GM20431 (cell line): ENCODE measurements around the gene THRAP3.

ENCODE experiments used
- in situ Hi-C: fragments of 300-500 bp; cut with MseI, MboI; formaldehyde crosslinking; loops from one replicate; pipeline ENCODE4 v1.15.0; 2020; ENCODE audit warnings: low sequenced_read_pairs; ENCODE audit not compliant: unreplicated experiment

THRAP3 gene

GRCh38 chr1:36287595-36287994 lies 63.4 kb downstream of the THRAP3 start:
- in situ Hi-C loops: no loop called here

- in situ Hi-C loops: no loop called here
These were observed 71.1 kb downstream of the THRAP3 start for GRCh38 chr1:36295390-36295789.

GRCh38 chr1:36297062-36297461 lies 72.8 kb downstream of the THRAP3 start:
- in situ Hi-C loops: no loop called here

GRCh38 chr1:36298640-36299039 lies 74.4 kb downstream of the THRAP3 start:
- in situ Hi-C loops: no loop called here

DNA sequence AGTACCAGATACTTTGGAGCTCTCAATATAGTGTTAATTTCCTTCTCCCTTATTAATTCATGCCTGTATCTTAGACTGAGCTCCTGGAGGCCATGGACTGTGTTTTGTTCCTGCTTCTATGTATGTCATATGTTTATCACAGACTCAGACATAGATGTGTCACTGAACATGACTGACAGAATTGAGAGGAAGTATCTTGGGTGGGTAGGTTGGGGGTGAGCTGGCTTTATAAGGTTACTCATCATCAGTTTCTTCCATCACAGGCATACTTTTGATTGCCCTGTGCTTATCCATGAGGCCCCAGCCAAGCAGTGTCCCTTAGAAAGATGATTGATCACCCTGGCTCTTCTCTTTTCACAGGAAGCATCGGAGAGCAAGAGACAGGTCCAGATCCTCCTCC lies 76.3 kb downstream of the THRAP3 start:
- in situ Hi-C loops: no loop called here

GRCh38 chr1:36301220-36301619 lies 77.0 kb downstream of the THRAP3 start:
- in situ Hi-C loops: no loop called here

DNA sequence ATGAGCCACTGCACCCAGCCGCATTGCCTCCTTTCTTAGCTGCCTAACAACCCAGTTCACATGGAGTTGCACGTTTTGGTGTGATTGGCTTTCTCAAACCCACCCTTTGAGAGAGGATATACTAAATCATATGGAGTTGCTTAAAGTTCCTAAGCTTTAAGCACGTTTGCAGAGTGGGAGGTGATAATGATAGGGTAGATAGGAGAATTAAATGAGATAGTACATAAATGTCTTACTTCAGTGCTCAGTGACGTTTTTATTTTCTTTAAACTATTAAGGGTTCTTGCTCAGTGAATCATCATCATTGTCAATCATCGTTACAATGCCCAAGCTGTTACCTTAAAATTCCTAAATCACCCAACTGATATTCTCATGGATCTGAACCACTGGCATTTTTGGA lies 79.0 kb downstream of the THRAP3 start:
- in situ Hi-C loops: no loop called here

- in situ Hi-C loops: no loop called here
These were observed 79.6 kb downstream of the THRAP3 start for GRCh38 chr1:36303650-36304360.

DNA sequence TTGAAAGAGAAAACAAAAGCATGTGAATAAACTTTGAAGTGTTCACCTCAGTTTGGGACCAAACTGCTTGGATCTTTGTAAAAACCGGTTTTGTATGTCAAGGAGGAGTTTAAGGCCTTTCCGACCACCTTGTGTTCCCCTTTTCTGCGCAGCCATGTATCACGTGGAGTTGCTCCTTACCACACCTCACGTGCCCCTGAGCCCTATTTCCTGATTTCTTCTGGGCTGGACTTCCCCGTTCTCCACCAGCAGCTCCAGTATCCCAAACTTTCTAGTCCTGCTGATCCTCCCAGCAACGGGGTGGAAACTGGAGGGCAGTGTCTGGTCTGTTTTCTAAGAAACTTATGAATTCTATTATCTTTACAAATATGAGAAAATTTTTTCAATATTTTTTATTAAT lies 80.3 kb downstream of the THRAP3 start:
- in situ Hi-C loops: no loop called here

DNA sequence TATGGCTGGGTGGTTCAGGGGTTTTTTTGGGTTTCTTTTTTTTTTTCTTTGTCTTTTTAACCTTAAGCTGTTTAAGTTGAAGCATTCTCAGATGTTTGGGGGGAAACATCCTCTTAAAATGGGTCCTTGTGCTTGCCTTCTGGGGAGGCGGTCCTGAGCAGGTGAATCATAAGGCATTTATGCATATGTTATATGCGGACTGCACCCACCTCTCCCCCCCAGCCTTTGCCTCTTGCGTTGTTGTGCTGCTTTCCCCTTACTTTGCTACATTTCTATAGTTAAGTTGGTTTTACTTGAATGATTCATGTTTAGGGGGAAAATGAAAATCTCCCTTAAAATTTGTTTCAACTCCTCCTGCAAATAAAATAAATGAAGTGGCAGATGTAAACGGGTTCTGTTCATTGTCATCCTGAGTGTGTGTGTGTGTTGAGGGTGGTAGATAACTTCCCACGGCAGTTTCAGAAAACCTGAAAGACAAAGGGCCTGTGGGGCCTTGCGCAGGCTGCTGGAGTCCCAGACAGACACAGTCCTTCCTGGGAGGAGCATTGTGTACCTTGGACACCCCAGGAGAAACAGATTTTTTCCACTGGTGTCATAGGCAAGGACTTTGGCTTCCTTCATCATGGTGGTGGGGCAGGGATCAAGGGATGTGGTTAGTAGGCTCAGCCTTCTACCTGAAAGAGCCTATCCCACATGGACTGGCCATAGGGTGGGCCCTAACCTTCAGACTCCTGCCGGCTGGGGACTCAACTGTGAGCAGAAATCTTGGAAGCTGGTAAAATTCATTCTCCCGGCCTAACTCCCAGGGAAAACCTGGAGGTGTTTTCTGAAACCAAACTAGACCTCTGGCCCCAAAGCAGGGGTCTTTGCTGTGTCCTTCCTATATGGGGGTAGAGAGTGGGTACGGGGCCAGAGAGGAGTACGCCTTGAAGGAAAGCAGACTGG lies 81.0 kb downstream of the THRAP3 start:
- in situ Hi-C loops: no loop called here

- in situ Hi-C loops: no loop called here
These were observed 81.6 kb downstream of the THRAP3 start for GRCh38 chr1:36305915-36306209.

DNA sequence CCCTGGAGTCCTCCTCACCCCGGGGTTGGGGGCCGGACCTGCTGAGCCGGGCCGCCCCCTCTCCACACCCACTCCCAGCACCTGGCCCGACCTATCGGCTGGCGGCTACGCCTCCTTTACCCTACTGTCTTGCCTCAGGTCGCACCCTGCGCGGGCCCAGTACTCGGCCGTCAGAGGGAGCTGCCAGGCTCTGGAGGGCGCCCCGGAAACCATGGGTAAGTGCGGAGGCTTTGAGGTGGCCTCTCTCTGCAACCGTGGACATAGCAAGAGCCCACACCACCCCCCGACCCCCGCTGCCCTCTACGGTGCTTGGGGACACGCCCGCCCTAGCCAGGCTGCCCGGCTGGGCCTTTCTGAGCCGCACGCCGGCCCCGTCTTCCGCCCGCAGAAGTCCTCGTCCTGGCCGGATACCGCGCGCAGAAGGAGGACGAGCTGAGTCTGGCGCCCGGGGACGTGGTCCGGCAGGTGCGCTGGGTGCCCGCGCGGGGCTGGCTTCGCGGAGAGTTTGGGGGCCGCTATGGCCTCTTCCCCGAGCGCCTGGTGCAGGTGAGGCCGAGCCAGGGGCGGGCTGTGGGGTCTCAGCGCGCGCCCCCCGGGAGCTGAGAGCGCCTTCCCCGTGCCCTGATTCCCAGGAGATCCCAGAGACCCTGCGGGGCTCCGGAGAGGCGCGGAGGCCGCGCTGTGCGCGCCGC lies 82.1 kb downstream of the THRAP3 start, which contains the start of gene SH3D21:
SH3D21 (plus strand) TSS at position 159 of the 692 bp plus-strand sequence; CDS start at position 212, 53 bp downstream.
- in situ Hi-C loops: no loop called here

GRCh38 chr1:36306902-36307456 lies 82.7 kb downstream of the THRAP3 start:
- in situ Hi-C loops: no loop called here

GRCh38 chr1:36307601-36308330 lies 83.5 kb downstream of the THRAP3 start:
- in situ Hi-C loops: no loop called here

DNA sequence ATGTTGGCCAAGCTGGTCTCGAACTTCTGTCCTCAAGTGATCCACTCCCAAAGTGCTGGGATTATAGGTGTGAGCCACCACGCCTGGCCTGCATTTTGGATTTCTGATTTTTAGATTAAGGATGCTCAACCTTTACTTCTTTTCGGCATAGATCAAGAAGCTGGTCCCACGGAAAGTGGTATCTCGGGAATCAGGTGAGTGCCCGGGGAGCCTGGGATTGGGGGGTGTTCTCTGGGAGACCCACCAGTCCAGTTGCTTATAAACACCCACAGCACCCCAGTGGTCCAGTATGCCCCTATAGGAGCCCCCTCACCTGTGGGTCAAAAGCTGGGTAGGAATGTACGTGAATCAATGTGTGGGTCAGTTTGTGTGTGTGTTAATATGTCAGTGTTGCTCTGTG lies 85.2 kb downstream of the THRAP3 start:
- in situ Hi-C loops: no loop called here

- in situ Hi-C loops: no loop called here
These were observed 96.1 kb downstream of the THRAP3 start for GRCh38 chr1:36320291-36320761.

- in situ Hi-C loops: no loop called here
These were observed 96.5 kb downstream of the THRAP3 start for GRCh38 chr1:36320767-36321118.

DNA sequence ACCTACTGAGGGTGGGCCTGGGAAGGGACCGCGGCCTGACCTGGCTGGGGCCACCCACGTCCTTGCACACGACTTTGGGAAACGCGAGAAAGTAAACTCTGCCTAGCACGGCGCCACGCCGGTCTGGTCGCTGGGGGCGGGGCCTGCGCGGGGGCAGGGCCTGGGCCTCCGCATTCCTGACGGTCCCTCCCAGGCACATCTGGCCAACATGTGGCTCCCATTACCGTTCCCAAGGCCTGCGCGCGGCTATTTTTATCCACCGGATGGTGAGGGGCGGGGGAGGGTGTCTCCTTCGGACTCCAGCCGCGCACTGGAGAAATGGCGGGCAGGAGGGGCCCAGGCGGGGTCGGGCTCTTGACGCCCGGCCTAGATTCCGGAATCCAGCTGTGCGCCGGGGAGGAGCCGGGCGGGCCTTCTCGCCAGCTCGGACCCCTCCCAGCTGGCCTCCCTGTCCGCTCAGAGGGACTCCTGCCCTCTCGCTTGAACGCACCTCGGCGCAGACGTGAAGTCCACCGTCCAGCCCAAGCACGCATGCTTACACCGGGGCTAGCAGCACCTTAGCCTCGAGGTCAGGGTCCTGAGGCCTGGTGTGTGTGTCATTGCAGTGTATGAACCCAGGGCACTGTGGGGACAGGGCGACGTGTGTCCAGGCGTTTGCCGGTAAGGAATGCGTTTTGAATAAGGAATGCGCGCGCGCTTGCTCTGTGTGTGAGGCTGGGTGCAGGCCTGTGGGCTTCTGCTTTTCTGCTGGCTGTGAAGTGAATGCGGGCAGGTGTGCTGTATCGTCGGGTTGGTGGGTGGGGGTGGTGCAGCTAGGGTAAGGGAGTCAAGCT lies 97.1 kb downstream of the THRAP3 start:
- in situ Hi-C loops: no loop called here
